HCT116 (cell line): ENCODE results near the gene EVL.

Experiments
- CEBPB ChIP-seq: IDR thresholded peaks from 2 replicates; pipeline ENCODE4 v1.6.1; 2012; ENCODE audit warnings: low read depth
- CTCF ChIP-seq, 3 experiments: fragments of 200-600 bp in 1 of 3; sonication (generic) in 1 of 3; IDR thresholded peaks in 2 of 3; conservative IDR thresholded peaks in 1 of 3; 2 replicates each; pipeline ENCODE4 v1.5.1; 2012 to 2017; ENCODE audit warnings: low read depth in 2 of 3, low read length in 2 of 3, antibody characterized with exemption in 1 of 3, borderline replicate concordance in 1 of 3, control low read depth in 1 of 3, mild to moderate bottlenecking in 1 of 3, mixed read lengths in 1 of 3, mixed run types in 1 of 3, moderate library complexity in 1 of 3; ENCODE audit not compliant: insufficient read depth in 1 of 3
- EZH2 ChIP-seq: fragments of 200-600 bp; sonication (generic); IDR thresholded peaks from 2 replicates; pipeline ENCODE4 v1.6.1; 2017; ENCODE audit warnings: antibody characterized with exemption, mixed run types
- RAD21 ChIP-seq: IDR thresholded peaks from 2 replicates; pipeline ENCODE4 v1.6.1; 2012; ENCODE audit warnings: low read depth, mild to moderate bottlenecking
- TF ChIP-seq, protein P1 (sequence below): IDR thresholded peaks from 2 replicates; pipeline ENCODE4 v1.6.1; 2012; ENCODE audit warnings: low read depth

GRCh38 chr14:100143523-100143922 lies 78.3 kb downstream of the EVL start:
- TF ChIP-seq CTCF (IDR thresholded peaks at IDR 0.05 in 2 of 3, conservative IDR thresholded peaks at IDR 0.05 in 1 of 3; ENCODE audit: borderline replicate concordance in 1 of 3, insufficient read depth in 1 of 3, low read depth in 2 of 3, low read length in 2 of 3), result no peak
- no peak for TF ChIP-seq CEBPB
- TF ChIP-seq EZH2, result no peak
- TF ChIP-seq RAD21, result no peak
- TF ChIP-seq, protein P1, sequence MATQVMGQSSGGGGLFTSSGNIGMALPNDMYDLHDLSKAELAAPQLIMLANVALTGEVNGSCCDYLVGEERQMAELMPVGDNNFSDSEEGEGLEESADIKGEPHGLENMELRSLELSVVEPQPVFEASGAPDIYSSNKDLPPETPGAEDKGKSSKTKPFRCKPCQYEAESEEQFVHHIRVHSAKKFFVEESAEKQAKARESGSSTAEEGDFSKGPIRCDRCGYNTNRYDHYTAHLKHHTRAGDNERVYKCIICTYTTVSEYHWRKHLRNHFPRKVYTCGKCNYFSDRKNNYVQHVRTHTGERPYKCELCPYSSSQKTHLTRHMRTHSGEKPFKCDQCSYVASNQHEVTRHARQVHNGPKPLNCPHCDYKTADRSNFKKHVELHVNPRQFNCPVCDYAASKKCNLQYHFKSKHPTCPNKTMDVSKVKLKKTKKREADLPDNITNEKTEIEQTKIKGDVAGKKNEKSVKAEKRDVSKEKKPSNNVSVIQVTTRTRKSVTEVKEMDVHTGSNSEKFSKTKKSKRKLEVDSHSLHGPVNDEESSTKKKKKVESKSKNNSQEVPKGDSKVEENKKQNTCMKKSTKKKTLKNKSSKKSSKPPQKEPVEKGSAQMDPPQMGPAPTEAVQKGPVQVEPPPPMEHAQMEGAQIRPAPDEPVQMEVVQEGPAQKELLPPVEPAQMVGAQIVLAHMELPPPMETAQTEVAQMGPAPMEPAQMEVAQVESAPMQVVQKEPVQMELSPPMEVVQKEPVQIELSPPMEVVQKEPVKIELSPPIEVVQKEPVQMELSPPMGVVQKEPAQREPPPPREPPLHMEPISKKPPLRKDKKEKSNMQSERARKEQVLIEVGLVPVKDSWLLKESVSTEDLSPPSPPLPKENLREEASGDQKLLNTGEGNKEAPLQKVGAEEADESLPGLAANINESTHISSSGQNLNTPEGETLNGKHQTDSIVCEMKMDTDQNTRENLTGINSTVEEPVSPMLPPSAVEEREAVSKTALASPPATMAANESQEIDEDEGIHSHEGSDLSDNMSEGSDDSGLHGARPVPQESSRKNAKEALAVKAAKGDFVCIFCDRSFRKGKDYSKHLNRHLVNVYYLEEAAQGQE, result no peak
